Esophagus squamous epithelium (tissue), 5 donors: ENCODE measurements around the gene SPEF2. TPM values are rescaled to one million over a fixed set of nuclear protein-coding genes. Genes with fewer than 3 reads are reported as not detected.
"Not testable (repeated sequence)": the region's sequence is repeated elsewhere in the genome, so short reads cannot be mapped to it uniquely, and the experiment has no call there.

ENCODE experiments used
- DNase-seq: peaks from one replicate; lab custom pipeline; 2025; lab: John Stamatoyannopoulos, UW
- H3K27ac ChIP-seq, 4 donors: fragments of 200-600 bp; sonication (generic); one replicate each; pipeline ENCODE4 v1.5.1; 2016 to 2019; ENCODE audit warnings: mild to moderate bottlenecking in 1 of 4
- H3K27me3 ChIP-seq, 4 donors: fragments of 200-600 bp; sonication (generic); 1 replicate in 3 of 4; 2 replicates in 1 of 4; pipeline versions ENCODE4 v1.5.1 to v1.6.0; 2017 to 2021; ENCODE audit warnings: antibody characterized with exemption in 1 of 4
- H3K36me3 ChIP-seq, 3 donors: fragments of 200-600 bp; sonication (generic); one replicate each; pipeline ENCODE4 v1.5.1; 2016 to 2019
- H3K4me1 ChIP-seq, 3 donors: fragments of 200-600 bp; sonication (generic); one replicate each; pipeline ENCODE4 v1.5.1; 2017 to 2019
- H3K4me3 ChIP-seq, 4 donors: fragments of 200-600 bp; sonication (generic); 1 replicate in 3 of 4; 2 replicates in 1 of 4; pipeline ENCODE4 v1.5.1; 2016 to 2019; ENCODE audit warnings: mild to moderate bottlenecking in 2 of 4, moderate library complexity in 1 of 4
- H3K9me3 ChIP-seq, 3 donors: fragments of 200-600 bp; sonication (generic); one replicate each; pipeline ENCODE4 v1.5.1; 2016 to 2019
- CTCF ChIP-seq, 6 experiments: fragments of 450-650 bp in 4 of 6; fragments of 200-600 bp in 2 of 6; sonication (generic) in 2 of 6; IDR thresholded peaks; one replicate each; pipeline ENCODE4 v1.5.1; 2016 to 2019; ENCODE audit warnings: antibody characterized with exemption in 6 of 6, mild to moderate bottlenecking in 4 of 6, moderate library complexity in 4 of 6
- POLR2A ChIP-seq, 4 donors: fragments of 450-650 bp; IDR thresholded peaks; one replicate each; pipeline ENCODE4 v1.6.1; 2017; ENCODE audit warnings: antibody characterized with exemption in 4 of 4, mild to moderate bottlenecking in 4 of 4, moderate library complexity in 3 of 4
- WGBS, 2 donors: methylation state at CpG; one replicate each; pipeline ENCODE4 v1.1.5; 2018; 5-methylcytosine and 5-hydroxymethylcytosine counted together
- intact Hi-C: fragments of 100-400 bp; cut with DNase I; formaldehyde crosslinking; loops from one replicate; pipeline ENCODE4 v1.15.0; 2022
- total RNA-seq, 4 donors: library from RNA; depleted of rRNA; stranded (reverse); fragments of >200 nt; gene quantifications; one replicate each; pipeline ENCODE4 v1.1.0, GENCODE V29; 2016
- donor health status: DM: yes; HTN: yes; CAD: no.

The SPEF2 gene
- total RNA-seq, 4 donors from 2014 or later, result 1.2 to 6.1 (median 3.0) TPM

- H3K27ac ChIP-seq, result no peak overlapping the region
- DNase-seq, result no peak
- TF ChIP-seq CTCF (IDR thresholded peaks at IDR 0.05) (no peak), POLR2A (IDR thresholded peaks at IDR 0.05) (no peak)
- no peaks in the 10 kb centered on the region for H3K36me3 ChIP-seq
- no peaks in the 10 kb centered on the region for H3K4me1 ChIP-seq
- H3K27me3 ChIP-seq, result no peaks in the 10 kb centered on the region
- no peaks in the 10 kb centered on the region for H3K9me3 ChIP-seq
- intact Hi-C loops, result no loop called here
- 45 to 51% methylated on average over 4 of the region's 4 CpGs for WGBS, 2 donors
- no peak overlapping the region for H3K4me3 ChIP-seq
Measured at GRCh38 chr5:35665096-35665495, 47.4 kb downstream of the SPEF2 start.

DNA sequence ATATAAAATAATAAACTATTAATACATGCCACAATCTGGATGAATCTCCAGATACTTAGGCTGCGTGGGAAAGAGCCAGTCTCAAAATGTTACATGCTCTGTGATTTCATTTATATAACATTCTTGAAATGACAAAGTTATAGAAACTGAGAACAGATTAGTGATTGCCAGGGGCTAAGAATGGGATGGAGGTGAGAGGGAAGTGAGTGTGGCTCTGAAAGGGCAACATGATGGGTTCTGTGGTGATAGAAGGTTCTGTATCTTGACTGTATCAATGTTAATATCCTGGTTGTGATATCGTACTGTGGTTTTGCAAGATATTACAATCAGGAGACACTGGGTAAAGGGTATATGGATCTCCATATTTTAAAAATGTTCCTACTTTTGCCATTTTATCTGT lies 50.7 kb downstream of the SPEF2 start:
- no peak for TF ChIP-seq POLR2A (IDR thresholded peaks at IDR 0.05)
- TF ChIP-seq CTCF (IDR thresholded peaks at IDR 0.05), result no peak
- no peak overlapping the region for H3K27ac ChIP-seq
- H3K4me3 ChIP-seq, result no peak overlapping the region
- intact Hi-C loops, result no loop called here
- no peaks in the 10 kb centered on the region for H3K4me1 ChIP-seq
- H3K9me3 ChIP-seq, result no peaks in the 10 kb centered on the region
- H3K36me3 ChIP-seq, result no peaks in the 10 kb centered on the region
- H3K27me3 ChIP-seq, result no peaks in the 10 kb centered on the region
- WGBS, 2 donors, result 79 to 81% methylated on average over 2 of the region's 2 CpGs
- DNase-seq, result no peak

DNA sequence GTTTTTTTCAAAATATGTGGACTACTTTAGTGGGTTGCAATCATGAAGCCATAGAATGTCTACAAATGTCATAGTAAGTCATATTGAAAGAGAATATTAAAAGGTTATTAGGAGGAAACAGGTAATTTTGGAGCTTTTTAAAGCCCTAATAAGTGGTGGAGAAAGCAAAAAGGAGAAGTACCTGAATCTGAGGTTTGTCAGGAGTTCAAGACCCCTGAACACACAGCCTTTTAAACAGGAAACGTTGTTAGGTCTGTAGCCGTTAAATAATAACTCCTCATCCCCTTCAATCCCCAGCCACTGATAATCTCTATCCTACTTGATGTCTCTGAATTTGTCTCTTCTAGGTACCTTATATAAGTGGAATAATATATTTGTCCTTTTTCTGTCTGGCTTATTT lies 51.1 kb downstream of the SPEF2 start:
- no peaks in the 10 kb centered on the region for H3K36me3 ChIP-seq
- TF ChIP-seq POLR2A (IDR thresholded peaks at IDR 0.05), result no peak
- TF ChIP-seq CTCF (IDR thresholded peaks at IDR 0.05), result no peak
- no peak overlapping the region for H3K27ac ChIP-seq
- no peak overlapping the region for H3K4me3 ChIP-seq
- no peak for DNase-seq
- no peaks in the 10 kb centered on the region for H3K4me1 ChIP-seq
- no peaks in the 10 kb centered on the region for H3K9me3 ChIP-seq
- 63 to 73% methylated on average over 2 of the region's 2 CpGs for WGBS, 2 donors
- intact Hi-C loops, result no loop called here
- no peaks in the 10 kb centered on the region for H3K27me3 ChIP-seq

DNA sequence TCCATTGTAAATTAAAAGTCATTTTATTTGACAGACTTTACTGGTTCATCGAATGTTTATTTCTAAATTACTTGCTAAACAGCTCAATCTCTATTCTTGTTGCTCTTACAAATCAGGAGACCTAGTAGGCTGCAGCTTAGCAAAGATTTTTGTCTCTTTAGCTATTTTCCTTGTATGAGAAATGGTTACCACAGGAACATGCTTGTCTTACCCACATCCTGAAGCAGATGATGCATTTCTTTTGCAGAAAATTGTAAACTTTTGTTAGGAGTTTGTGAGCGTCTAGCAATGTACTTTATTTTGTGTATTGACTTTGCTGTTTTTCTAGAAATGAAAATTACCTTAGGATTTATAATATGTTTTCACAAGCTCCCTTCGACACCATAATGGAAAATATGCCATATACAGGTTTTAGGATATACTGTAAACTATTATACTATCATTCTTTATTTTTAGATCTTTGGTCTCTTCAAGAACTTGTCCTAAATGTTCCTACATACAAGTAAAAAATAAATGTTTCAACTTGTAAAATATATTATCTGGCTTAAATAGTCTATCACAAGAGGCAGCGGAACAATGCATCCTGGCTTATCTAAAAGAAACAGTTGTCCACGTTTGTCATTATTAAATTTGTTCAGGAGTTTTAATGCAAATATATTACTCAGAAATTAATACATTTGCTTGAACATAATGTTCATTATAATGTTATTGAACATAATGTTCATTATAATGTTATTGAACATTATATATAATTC lies 54.1 kb downstream of the SPEF2 start:
- Histone ChIP-seq H3K4me3 (no peak overlapping the region), H3K27ac (no peak overlapping the region), H3K36me3 (no peaks in the 10 kb centered on the region), H3K9me3 (no peaks in the 10 kb centered on the region), H3K4me1 (no peaks in the 10 kb centered on the region), H3K27me3 (no peaks in the 10 kb centered on the region)
- 68 to 76% methylated on average over 5 of the region's 5 CpGs for WGBS, 2 donors
- intact Hi-C loops, result no loop called here
- DNase-seq, result no peak
- TF ChIP-seq POLR2A (IDR thresholded peaks at IDR 0.05), result no peak
- no peak for TF ChIP-seq CTCF (IDR thresholded peaks at IDR 0.05)

DNA sequence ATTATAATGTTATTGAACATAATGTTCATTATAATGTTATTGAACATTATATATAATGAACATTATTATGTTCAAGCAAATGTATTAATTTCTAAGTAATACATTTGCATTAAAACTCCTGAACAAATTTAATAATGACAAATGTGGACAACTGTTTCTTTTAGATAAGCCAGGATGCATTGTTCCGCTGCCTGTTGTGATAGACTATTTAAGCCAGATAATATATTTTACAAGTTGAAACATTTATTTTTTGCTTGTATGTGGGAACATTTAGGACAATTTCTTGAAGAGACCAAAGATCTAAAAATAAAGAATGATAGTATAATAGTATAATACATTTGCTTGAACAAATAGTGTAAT lies 54.6 kb downstream of the SPEF2 start:
- intact Hi-C loops, H3K4me1 ChIP-seq, H3K4me3 ChIP-seq, H3K27me3 ChIP-seq, DNase-seq, H3K27ac ChIP-seq, H3K36me3 ChIP-seq, H3K9me3 ChIP-seq: not testable (repeated sequence)
- WGBS, 2 donors, result 85 to 86% methylated on average over 1 of the region's 1 CpG

GRCh38 chr5:35672995-35673394 lies 55.3 kb downstream of the SPEF2 start:
- Histone ChIP-seq H3K27ac (no peak overlapping the region), H3K9me3 (no peaks in the 10 kb centered on the region), H3K4me1 (no peaks in the 10 kb centered on the region), H3K27me3 (no peaks in the 10 kb centered on the region), H3K4me3 (no peak overlapping the region), H3K36me3 (no peaks in the 10 kb centered on the region)
- 50 to 71% methylated on average over 1 of the region's 1 CpG for WGBS, 2 donors
- intact Hi-C loops, result no loop called here
- TF ChIP-seq CTCF (IDR thresholded peaks at IDR 0.05) (no peak), POLR2A (IDR thresholded peaks at IDR 0.05) (no peak)
- no peak for DNase-seq
